ENCODE measurements around the gene RBFOX2.

The RBFOX2 gene

DNA sequence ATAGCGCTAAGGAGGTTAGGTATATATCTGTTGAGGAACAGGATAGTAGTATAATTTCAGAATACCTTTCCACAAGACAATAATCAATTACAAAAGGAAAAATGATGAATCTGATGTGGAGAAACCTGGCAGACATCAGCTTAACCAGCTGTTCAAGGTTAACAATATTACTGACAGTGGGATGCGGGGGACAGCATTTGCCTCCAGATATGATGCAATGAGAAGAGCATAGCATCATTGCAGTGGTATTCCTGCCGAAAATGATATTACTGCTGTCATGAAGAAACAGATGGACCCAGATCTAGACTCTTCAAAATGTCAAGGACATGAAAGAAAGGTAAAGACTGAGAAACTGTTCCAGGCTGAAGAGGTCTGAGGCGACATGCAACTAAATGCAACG is 49.7 kb downstream of the RBFOX2 start:
- in situ Hi-C loops (cut with MboI; ENCODE audit: low sequenced_read_pairs), result no loop called here

DNA sequence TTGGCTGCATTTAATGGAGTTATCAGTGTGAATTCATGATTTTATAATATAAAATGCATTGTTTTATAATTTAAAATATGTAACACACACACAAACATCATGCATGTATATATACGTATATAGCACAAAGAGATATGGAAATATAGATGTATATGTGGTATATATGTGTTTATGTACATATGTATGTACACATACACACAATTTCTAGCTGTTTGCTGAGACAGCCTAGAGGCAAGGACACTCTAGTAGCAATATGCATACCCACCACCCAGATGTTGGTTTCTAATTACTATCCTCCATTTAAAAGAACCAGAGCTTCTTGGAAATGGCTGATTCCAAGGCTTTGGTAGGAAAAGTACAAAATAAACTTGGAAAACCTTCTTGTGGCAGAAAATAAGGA is 50.4 kb downstream of the RBFOX2 start:
- in situ Hi-C loops (cut with MboI; ENCODE audit: low sequenced_read_pairs), result no loop called here

DNA sequence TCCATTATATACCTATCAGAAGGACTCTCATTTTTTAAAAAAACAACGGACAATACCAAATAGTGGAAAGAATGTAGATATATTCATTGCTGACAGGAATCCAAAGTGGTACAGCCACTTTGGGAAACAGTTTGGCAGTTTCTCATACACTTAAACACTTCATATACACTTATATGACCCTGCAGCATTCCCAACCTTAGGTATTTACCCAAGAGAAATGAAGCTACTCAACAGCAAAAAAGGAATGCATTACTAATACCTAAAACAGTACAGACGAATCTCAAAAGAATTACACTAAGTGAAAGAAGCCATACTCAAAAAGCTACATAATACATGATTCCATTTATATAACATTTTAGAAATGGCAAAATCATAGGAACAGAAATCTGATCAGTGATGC is 51.5 kb downstream of the RBFOX2 start:
- in situ Hi-C loops (cut with MboI; ENCODE audit: low sequenced_read_pairs), result no loop called here

DNA sequence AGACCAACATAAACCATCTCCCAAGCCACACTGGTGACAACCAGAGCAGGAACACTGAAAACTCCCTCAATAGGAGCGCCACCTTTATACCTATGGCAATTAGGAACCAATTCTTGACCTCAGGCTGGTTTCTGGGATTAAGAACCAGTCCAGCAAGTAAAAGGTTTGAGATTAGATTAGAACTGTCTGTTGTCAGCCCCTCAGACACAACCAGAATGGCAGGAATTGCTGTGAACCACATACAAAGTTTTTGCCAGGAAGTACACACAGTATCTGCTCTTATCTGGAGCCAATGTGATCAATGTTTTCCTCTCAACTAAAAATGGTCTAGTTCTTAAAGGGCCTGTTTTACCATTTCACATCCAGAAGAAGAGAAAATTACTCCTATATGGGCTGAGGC is 55.2 kb downstream of the RBFOX2 start:
- in situ Hi-C loops (cut with MboI; ENCODE audit: low sequenced_read_pairs), result no loop called here

DNA sequence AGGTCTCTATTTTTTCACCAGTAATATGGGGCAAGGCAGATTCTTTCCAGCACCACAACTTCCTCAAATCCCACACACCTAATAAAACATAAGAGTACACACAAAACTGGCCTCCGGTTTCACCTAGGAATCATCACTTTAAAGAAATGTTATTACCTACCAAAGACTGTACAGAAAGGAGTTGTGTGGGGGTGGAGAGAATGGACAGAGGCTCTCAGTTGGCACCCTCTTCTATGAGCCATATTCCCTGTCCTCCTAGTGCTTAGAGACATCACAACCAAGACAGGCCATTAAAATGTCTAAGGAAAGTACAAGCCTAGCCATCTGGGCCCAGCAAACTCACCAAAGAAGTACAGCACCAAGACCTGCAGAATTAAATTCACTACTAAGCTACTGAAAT is 56.1 kb downstream of the RBFOX2 start:
- in situ Hi-C loops (cut with MboI; ENCODE audit: low sequenced_read_pairs), result no loop called here

DNA sequence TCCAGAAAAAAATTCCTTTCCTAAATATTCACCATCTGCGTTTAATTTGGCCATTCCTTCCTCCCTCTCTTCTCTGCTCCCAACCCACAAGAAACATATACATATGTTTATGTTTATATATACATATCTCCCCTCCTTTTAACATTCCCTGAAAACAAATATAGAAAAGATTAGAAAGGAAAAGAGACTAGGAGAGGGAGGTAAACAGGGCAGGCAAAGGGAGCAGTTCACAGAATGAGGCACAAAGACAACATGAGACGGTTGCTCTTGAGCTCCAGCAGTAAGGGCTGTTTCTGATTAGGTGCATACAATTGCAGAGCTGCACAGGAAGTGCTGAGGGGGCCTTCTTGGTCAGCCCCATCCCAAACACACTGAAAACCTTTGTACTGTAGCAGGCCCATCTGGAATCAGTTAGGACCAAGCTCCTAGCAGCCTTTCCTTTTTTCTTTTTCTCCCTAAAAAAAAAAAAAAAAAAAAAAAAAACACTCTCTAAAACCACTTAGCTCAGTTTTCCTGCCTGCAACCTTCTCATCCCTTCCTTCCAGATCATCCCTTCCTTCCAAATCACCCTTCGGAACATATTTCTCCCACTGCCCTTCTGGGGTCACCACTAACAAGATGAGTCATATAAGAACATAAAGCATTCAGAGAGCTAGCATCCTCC is 57.0 kb downstream of the RBFOX2 start:
- in situ Hi-C loops (cut with MboI; ENCODE audit: low sequenced_read_pairs), result no loop called here

DNA sequence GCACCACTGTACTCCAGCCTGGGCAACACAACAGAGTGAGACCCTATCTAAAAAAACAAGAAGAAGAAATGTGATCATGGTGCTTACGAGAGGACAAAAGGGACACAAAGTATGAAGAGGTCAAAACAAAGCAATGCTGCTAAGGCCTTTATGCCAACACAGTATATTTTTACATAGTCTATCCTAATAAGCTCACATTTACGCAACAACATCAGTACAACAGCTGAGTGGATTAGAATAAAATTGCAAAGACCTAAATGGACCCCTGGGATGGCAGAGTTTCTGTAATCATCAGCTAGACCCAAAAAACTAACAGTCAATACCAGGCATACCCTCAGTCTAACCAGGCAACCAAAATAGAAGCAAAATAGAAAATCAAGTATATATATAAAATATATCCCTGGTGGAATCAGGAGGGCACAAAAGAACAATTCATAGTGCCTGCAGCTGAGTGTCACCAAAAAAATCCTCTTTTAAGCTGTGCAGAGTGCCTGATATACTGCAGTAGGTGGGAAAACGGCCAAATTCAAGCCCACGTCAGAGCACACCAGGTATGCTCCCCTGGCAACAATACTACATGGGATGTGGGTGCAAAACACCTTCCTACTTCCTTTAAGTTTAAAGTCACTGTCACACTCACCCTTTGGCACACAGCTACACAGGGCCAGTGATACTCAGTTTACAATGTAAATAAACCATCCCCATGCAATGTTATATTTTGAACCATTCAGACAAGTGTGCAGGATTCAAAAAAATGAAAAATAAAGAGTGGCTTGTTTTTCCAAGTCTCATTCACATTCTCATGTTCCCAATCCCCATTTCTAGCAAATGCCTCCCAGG is 57.8 kb downstream of the RBFOX2 start:
- in situ Hi-C loops (cut with MboI; ENCODE audit: low sequenced_read_pairs), result no loop called here

DNA sequence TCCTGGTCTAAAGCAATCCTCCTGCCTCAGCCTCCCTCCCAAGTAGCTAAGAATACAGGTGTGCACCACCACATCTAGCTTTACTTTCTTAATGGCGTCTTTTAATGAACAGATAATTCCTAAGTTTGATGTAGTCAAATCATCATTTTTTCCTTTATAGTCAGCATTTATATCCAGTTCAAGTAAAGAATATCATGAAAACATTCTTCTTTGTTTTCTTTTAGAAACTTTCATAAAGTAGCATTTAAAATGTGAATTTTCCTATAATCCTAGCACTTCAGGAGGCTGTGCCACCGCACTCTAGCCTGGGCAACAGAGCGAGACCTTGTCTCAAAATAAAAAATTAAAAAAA is 61.6 kb downstream of the RBFOX2 start:
- in situ Hi-C loops (cut with MboI; ENCODE audit: low sequenced_read_pairs), result no loop called here

DNA sequence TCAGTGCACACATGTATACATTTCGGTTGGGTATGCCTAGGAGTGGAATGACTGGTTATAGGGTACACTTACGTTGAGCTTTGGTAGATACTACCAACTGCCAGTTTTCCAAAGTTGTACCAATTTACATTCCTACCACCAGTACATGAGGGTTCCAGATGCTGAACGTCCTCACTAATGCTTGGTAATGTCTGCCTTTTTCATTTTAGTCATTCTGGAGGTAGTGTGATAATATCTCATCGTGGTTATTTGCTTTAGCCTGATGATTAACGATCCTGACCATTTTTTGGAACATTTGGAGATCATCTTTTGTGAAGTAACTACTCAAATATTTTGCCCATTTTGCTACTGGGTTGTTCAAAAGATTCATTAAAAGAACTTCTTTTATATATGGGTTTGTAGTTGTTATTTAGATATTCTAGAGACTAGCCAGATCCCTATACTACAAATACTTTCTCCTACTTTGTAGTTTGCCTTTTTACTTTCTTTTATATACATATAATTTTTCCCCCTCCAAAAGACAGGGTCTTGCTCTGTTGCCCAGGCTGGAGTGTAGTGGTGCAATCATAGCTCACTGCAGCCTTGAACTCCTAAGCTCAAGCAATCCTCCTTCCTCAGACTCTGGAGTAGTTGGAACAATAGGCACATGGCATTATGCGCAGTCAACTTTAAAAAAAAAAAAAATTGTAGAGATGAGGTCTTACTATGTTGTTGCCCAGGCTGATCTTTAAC is 62.1 kb downstream of the RBFOX2 start:
- in situ Hi-C loops (cut with MboI; ENCODE audit: low sequenced_read_pairs), result no loop called here

DNA sequence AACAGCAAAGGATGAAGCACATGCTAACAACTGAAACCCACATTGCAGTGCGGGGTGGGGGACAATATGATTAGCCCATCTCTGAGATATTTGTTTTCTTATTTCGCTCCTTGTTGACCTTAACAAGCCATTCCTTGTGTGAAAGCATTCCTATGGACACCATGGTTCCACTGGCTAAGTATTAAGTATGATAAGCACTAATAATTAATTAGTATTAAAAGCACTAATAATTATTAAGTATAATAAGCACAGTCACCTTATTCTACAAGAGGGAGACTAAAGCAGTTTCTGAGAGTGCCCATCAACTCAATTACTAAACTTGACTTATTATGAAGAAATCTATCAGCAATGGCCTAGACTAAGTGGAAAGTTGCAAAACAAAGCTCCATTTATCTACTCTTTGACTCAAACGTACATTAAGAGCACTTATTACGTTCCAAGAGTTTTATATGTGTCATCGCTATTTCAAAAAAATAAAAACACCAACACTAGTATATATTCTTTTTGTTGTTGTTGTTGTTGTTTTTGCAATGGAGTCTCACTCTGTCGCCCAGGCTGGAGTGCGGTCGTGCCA is 65.3 kb downstream of the RBFOX2 start:
- in situ Hi-C loops (cut with MboI; ENCODE audit: low sequenced_read_pairs), result no loop called here

DNA sequence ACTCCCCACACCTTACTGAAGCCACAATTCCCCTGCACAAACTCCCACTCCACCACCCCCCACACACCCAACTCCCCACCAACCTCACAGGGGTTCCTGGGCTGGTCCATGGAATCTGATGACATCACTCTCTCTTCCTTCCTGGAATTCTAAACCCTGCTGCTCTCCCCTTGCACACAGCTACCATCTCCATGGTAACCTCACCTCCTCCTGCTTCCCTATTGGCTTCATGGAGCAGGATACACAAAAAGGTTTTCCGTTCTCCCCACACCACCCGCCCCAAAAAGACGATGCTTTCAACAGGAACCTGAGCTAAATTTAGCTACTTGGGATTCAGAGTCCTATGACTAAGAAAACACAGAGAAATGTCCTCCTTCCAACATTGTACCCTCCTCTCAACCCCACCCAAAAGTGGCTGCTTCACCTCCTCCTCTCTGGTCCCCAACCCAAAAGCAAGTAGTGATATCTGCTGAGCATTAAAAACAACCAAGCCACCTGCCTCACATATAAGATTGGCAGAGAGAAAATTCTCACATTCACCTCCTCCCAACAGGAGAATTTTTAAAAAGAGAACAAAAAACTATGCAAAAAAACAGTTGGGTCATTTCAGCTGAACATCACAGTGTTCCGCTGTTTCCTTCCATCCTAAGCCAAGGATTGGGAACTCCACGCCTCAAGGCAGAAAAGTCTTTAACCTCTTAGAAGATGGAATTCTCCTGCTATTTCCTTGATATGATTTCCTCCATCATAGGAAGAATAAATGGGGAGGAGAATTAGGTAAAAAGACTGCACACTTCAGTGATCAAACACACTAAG is 66.9 kb downstream of the RBFOX2 start:
- in situ Hi-C loops (cut with MboI; ENCODE audit: low sequenced_read_pairs), result no loop called here

DNA sequence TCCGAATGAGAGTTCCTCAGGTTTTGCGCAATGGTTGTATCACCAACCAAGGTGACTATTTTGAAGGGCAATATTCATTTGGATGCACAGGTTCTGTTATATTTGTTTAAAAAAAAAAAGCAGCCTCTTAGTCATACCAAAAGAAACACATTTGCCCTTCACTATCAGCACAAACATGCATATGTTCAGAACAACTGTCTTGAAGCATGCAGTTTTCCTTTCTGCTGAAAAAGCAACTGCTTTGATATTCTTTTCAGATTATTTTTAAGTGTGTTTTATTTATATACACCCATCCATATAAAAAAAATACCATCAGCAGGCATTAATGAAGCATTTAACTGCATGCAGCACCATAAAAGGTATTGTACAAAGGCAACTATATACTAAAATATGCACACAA is 67.8 kb downstream of the RBFOX2 start:
- in situ Hi-C loops (cut with MboI; ENCODE audit: low sequenced_read_pairs), result no loop called here

DNA sequence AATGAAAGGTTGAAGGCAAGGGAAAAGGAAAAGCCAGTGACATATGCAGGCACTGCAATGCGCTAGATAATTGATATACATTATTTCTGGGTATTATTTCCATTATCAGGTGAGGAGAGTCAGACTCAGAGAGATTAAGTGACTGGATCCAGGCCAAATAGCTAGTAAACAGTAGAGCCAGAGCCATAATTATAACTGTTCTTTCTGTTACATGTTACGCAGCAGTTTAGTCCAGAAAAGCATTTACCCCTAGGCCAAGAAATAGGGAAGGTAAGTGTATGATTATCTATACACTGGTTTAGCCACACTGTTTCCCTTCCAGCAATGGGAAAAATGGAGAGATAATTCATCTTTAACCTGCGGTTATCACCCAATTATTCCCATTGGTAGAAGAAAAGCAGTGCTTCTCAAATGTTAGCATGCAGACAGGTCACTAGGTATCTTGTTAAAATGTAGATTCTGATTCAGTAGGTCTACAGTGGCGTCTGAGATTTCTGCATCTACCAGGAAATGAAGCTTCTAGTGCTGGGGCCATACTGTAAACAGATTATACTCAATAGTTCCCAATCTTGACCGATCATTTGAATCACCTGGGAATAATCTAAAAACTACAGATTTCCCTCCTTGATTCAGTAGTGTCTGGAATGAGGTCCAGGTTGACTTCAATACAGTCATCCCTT is 69.4 kb downstream of the RBFOX2 start:
- in situ Hi-C loops (cut with MboI; ENCODE audit: low sequenced_read_pairs), result no loop called here

DNA sequence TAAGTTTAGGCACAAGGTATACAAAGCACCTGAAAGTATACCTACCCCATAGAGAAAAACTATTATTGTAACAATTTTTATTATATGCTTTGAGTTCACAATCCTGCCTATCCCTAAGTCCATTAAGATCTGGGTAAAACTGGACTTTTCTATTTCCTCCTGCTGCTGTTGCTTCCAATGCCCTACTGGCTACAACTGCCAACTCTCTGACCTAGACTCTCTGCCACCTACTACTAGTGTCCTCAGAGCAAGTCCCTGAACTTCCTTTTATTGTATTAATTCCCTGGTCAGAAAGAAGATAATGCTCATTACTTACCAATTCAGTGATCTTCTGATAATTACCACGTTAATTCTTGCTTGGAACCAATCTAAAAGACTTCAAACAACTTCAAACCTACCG is 70.3 kb downstream of the RBFOX2 start:
- in situ Hi-C loops (cut with MboI; ENCODE audit: low sequenced_read_pairs), result no loop called here

DNA sequence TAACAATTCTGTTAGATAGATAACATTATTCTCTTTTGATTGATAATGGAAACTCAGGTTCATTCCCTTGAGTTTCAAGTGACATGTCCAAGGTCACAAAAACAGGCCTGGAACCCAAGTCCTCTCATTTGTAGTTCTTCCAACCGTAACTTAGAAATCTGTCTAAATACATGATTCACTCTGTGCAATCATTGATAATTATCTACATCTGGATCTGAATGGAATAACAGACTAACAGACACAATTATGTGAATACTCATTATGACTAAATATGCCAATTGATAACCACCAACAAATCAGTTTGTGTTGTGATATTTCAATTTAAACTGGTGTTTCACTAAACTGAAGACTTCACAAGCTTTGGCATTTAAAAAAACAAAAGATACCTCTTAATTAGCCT is 71.0 kb downstream of the RBFOX2 start:
- in situ Hi-C loops (cut with MboI; ENCODE audit: low sequenced_read_pairs), result no loop called here

DNA sequence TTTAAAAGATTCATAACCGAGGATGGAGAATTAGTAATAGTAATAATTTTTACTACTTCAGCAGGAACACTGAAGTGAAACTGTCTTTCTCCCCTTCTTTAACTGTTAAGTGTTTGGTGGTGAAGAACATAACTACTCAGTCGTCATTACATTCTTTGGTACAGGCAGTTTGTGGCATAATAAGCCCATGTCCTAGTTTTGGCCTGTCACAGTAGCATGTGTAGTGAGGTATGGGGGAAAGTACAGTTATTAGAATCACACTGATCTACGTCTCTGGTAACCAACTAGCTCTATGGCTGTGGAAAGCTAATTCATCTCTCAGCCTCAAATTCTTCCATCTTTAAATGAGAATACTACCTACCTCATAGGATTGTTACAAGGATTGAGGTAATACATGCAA is 71.8 kb downstream of the RBFOX2 start:
- in situ Hi-C loops (cut with MboI; ENCODE audit: low sequenced_read_pairs), result no loop called here

DNA sequence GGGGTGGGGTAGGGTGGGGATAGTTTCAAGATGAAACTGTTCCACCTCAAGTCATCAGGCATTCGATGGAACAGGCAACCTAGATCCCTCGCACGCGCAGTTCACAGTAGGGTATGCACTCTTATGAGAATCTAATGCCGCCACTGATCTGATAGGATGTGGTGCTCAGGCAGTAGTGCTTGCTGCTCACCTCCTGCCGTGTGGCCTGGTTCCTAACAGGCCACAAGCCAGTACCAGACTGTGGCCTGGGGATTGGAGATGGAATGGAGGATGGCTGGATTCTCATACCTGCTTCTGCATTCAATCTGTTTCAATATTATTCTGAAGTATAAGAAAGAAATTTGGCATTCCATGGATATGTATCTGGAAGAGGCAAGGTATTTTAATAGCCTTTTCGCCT is 73.1 kb downstream of the RBFOX2 start:
- in situ Hi-C loops (cut with MboI; ENCODE audit: low sequenced_read_pairs), result no loop called here

DNA sequence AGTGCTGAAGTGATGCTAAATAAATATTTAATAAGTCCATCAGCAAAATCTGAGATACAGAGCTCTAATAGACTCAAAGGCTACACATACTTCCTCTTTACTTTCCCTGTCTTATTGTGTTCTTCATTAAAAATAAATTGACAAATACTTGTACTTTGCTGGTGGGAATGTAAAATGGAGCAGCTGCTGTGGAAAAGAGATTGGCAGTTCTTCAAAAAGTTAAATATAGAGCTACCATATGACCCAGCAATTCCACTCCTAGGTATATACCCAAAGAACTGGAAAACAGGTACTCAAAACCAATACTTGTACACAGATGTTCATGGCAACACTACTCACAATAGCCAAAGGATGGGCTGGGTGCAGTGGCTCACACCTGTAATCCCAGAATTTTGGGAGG is 76.0 kb downstream of the RBFOX2 start:
- in situ Hi-C loops (cut with MboI; ENCODE audit: low sequenced_read_pairs), result no loop called here

DNA sequence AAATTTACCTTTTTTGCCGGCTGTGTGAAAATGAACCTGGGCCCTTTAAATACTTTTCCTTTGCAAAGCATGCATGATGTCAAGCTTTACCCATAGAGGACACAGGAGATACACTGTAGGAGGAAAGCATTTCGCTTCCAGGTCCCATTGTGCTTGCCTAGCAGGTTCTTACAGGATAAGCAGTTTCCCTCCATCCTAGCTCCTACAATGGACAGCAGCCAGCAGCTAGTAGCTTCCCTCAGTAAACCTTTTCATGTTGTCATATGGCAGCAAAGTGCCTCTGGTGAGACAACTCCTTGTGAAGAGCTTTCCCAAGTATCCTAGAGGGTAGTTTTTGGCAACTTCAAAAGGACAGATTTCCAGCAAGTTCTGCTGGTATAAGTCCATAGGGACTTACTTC is 78.4 kb downstream of the RBFOX2 start:
- in situ Hi-C loops (cut with MboI; ENCODE audit: low sequenced_read_pairs), result no loop called here

DNA sequence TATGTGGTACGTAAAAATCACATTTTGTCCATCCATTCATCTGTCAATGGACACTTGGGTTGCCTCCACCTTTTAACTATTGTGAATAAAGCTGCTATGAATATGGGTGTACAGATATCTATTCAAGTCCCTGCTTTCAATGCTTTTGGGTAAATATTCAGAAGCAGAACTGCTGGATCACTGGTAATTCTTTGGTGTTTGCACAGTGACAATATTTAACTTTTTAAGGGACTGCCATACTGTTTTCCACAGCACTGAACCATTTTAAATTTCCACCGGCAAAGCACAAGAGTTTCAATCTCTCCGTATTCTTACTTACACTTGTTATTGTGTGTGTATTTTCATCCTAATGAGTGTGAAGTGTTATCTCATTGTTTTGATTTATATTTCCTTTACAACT is 79.4 kb downstream of the RBFOX2 start:
- in situ Hi-C loops (cut with MboI; ENCODE audit: low sequenced_read_pairs), result no loop called here
